Astrocyte (in vitro differentiated cells and primary cell): ENCODE results near the gene VASN.

ENCODE experiments used
- EZH2 ChIP-seq: IDR thresholded peaks from 2 replicates; pipeline ENCODE4 v1.6.1; 2012; ENCODE audit warnings: mild to moderate bottlenecking, low read length, inconsistent platforms; ENCODE audit not compliant: insufficient read depth
- TF ChIP-seq, protein P1 (sequence below): IDR thresholded peaks from 2 replicates; pipeline ENCODE4 v1.5.1; 2011; ENCODE audit warnings: low read depth, mild to moderate bottlenecking, inconsistent platforms, low read length, moderate library complexity; ENCODE audit not compliant: insufficient read depth

DNA sequence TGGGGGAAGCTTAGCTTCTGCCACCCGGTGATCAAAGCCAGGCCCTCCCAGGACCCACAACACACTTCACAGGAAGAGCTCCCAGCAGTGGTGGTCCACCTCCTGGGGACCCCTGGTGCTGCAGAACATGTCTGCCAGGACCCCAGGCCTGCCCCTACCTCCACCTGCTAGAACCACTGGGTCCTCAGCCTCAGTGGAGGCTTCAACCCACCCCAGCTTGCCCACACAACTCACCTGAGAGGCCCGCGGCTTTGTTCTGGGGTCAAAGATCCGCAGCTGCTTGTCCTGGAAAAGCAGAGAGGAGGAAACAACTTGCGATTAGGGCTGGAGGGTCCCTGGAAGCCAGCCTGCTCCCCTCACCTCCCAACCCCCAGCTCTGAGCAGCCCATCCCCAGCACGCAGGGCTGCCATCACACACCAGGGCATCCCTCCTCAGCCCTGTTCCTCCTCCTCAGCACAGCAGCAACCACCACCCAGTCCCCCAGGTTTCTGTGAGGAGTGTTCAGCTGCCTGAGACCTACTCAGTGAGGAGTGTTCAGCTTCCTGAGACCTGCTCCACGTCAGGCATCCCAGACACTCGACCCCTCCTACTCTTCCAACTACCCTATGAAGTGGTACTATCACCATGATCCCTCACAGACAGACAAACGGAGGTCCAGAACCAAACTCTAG, 23.5 kb downstream of the VASN start:
- TF ChIP-seq, protein P1, sequence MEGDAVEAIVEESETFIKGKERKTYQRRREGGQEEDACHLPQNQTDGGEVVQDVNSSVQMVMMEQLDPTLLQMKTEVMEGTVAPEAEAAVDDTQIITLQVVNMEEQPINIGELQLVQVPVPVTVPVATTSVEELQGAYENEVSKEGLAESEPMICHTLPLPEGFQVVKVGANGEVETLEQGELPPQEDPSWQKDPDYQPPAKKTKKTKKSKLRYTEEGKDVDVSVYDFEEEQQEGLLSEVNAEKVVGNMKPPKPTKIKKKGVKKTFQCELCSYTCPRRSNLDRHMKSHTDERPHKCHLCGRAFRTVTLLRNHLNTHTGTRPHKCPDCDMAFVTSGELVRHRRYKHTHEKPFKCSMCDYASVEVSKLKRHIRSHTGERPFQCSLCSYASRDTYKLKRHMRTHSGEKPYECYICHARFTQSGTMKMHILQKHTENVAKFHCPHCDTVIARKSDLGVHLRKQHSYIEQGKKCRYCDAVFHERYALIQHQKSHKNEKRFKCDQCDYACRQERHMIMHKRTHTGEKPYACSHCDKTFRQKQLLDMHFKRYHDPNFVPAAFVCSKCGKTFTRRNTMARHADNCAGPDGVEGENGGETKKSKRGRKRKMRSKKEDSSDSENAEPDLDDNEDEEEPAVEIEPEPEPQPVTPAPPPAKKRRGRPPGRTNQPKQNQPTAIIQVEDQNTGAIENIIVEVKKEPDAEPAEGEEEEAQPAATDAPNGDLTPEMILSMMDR = no peak
- no peak for TF ChIP-seq EZH2
